Thoracic aorta (tissue), 2 donors: ENCODE results near the gene PCNA. TPM values are rescaled to one million over a fixed set of nuclear protein-coding genes. Genes with fewer than 3 reads are reported as not detected.
"Not testable (repeated sequence)": the region's sequence is repeated elsewhere in the genome, so short reads cannot be mapped to it uniquely, and the experiment has no call there.

ENCODE experiments used
- ATAC-seq: fragments of 150-250 bp; one replicate; pipeline ENCODE4 v1.8.0; 2017; ENCODE audit warnings: low read depth; ENCODE audit not compliant: insufficient number of reproducible peaks, low FRiP score
- DNase-seq: peaks from one replicate; pipeline ENCODE4 v3.0.0-alpha.2; 2020; ENCODE audit warnings: low spot score
- H3K27ac ChIP-seq, 2 donors: fragments of 200-600 bp; sonication (generic); 1 replicate in 1 of 2; 2 replicates in 1 of 2; pipeline ENCODE4 v1.5.1; 2016; ENCODE audit warnings: mild to moderate bottlenecking in 2 of 2, moderate library complexity in 2 of 2
- H3K27me3 ChIP-seq: fragments of 200-600 bp; sonication (generic); replicated peaks from 2 replicates; pipeline ENCODE4 v1.6.0; 2016; ENCODE audit warnings: mild to moderate bottlenecking; ENCODE audit not compliant: insufficient read depth
- H3K36me3 ChIP-seq: fragments of 200-600 bp; sonication (generic); one replicate; pipeline ENCODE4 v1.5.1; 2016
- H3K4me1 ChIP-seq, 2 donors: fragments of 200-600 bp; sonication (generic); 1 replicate in 1 of 2; 2 replicates in 1 of 2; pipeline versions ENCODE4 v1.5.1 to v1.6.0; 2016; ENCODE audit warnings: low read depth in 2 of 2, mild to moderate bottlenecking in 1 of 2; ENCODE audit not compliant: control insufficient read depth in 1 of 2
- H3K4me3 ChIP-seq: fragments of 200-600 bp; sonication (generic); 2 replicates; pipeline ENCODE4 v1.5.1; 2016; ENCODE audit warnings: mild to moderate bottlenecking
- H3K9me3 ChIP-seq: fragments of 200-600 bp; sonication (generic); 2 replicates; pipeline ENCODE4 v1.5.1; 2016
- CTCF ChIP-seq: fragments of 200-600 bp; sonication (generic); IDR thresholded peaks from one replicate; pipeline ENCODE4 v1.5.1; 2019; ENCODE audit warnings: antibody characterized with exemption
- total RNA-seq, 2 donors: library from RNA; depleted of rRNA; stranded (reverse); fragments of >200 nt; gene quantifications; one replicate each; pipeline versions ENCODE4 v1.1.0 to v1.2.3, GENCODE V29; 2016

Gene PCNA
- total RNA-seq, 2 donors from 2014 or later = 20.5 to 39.7 TPM

GRCh38 chr20:5113615-5113986 is 6.2 kb downstream of the PCNA start:
- Histone ChIP-seq H3K36me3 (peaks cover 5% of the 10 kb centered on the region), H3K9me3 (no peaks in the 10 kb centered on the region), H3K27me3 (no peaks in the 10 kb centered on the region), H3K4me3 (peak overlapping the region; percentile 96), H3K4me1 (peaks cover 7 to 21% of the 10 kb centered on the region in 2 donors), H3K27ac (peak overlapping the region; percentile 96 to 97)
- ATAC-seq (no peak), DNase-seq (no peak)
- TF ChIP-seq CTCF = no peak

DNA sequence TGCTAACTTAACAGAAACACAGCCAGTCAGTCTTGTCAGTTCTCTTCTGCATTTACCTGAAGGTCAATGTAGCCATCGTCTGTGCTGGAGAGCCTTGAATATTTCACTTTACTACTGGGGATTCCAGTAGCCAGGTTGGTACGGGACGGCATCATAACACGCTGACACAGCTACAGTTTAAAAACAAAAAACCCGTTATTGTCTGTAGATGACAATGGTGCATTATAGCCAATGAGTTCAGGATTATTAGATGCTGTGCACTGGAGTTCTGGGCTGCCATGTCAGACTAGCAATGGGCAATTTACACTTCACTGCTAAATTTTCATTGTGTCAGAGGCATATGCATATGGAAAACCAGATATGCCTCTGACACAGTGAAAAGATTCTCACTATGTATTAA is 10.5 kb downstream of the PCNA start:
- Histone ChIP-seq H3K27me3 (no peaks in the 10 kb centered on the region), H3K36me3 (peaks cover 20% of the 10 kb centered on the region), H3K4me3 (no peak overlapping the region), H3K27ac (no peak overlapping the region), H3K4me1 (peaks cover 5 to 14% of the 10 kb centered on the region in 2 donors), H3K9me3 (no peaks in the 10 kb centered on the region)
- TF ChIP-seq CTCF = no peak
- DNase-seq (no peak), ATAC-seq (no peak)

GRCh38 chr20:5104479-5104878 is 15.3 kb downstream of the PCNA start:
- ATAC-seq = no peak
- no peak for DNase-seq
- Histone ChIP-seq H3K4me3 (no peak overlapping the region), H3K36me3 (peaks cover 21% of the 10 kb centered on the region), H3K27me3 (no peaks in the 10 kb centered on the region), H3K27ac (no peak overlapping the region), H3K4me1 (no peaks in the 10 kb centered on the region), H3K9me3 (no peaks in the 10 kb centered on the region)
- TF ChIP-seq CTCF = no peak

DNA sequence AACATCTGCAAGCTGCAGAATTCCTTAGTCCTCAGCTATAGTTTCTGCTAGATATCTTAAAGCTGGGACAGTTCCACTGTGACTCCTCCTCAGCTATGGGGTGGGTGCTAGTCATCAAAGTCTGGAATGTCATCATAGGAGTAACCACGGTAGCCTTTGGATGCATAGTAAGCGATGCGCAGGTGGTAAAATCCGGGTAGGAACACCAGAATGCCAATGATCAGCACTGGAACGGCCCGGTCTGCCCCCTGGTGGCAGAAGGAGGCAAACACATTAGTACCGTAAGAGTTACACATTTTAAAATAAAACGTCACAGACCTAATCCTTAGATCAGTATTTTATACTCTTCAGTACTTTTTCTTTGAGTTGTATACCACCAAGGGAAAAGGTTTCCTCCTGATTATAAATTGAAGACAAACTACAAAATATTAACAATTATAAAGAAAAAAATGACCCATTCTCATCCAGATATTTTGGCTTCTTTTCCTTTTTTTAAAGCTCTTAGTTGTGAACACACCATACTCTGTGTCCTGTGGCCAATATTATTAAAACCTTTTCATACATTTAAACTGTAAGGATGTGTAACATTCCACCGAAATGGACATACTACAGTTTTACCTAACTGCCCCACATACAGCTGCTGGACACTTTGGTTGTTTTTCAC is 18.9 kb downstream of the PCNA start:
- ATAC-seq = peak; percentile 52
- H3K27me3 ChIP-seq = no peaks in the 10 kb centered on the region
- DNase-seq = peak; percentile 29
- peak; percentile 90 for TF ChIP-seq CTCF
- no peak overlapping the region for H3K27ac ChIP-seq
- H3K36me3 ChIP-seq = peaks cover 10% of the 10 kb centered on the region
- no peaks in the 10 kb centered on the region for H3K9me3 ChIP-seq
- no peaks in the 10 kb centered on the region for H3K4me1 ChIP-seq
- no peak overlapping the region for H3K4me3 ChIP-seq

GRCh38 chr20:5099909-5100308 is 19.8 kb downstream of the PCNA start:
- not testable (repeated sequence) for H3K4me3 ChIP-seq, DNase-seq, H3K27me3 ChIP-seq, H3K9me3 ChIP-seq, H3K27ac ChIP-seq, H3K4me1 ChIP-seq, ATAC-seq
- peaks cover 10% of the 10 kb centered on the region for H3K36me3 ChIP-seq

DNA sequence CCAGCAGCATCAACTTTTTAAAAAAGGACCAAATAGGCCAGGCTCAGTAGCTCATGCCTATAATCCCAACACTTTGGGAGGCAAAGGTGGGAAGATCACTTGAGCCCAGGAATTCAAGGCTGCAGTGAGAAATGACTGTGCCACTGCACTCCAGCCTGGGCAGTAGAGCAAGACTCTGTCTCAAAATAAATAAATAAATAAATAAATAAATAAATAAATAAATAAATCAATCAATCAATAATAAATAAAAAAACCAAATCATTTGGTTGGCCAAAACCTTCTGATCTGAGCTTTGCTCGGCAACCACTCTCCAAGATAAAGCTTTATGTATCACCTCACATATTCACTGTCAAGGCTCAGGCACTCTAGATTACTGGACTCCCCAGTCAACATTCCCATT is 20.7 kb downstream of the PCNA start:
- not testable (repeated sequence) for H3K4me3 ChIP-seq, H3K36me3 ChIP-seq, ATAC-seq, H3K4me1 ChIP-seq, H3K9me3 ChIP-seq, H3K27me3 ChIP-seq, DNase-seq, H3K27ac ChIP-seq
